SKM-1 treated with dmso at 0.1 percent for 144 hours (cell line): Measurements from ENCODE around the gene MLLT6.

ENCODE experiments used
- DNase-seq: peaks from one replicate; lab custom pipeline; 2025; ENCODE audit not compliant: unreplicated experiment; lab: John Stamatoyannopoulos, UW

Gene MLLT6

DNA sequence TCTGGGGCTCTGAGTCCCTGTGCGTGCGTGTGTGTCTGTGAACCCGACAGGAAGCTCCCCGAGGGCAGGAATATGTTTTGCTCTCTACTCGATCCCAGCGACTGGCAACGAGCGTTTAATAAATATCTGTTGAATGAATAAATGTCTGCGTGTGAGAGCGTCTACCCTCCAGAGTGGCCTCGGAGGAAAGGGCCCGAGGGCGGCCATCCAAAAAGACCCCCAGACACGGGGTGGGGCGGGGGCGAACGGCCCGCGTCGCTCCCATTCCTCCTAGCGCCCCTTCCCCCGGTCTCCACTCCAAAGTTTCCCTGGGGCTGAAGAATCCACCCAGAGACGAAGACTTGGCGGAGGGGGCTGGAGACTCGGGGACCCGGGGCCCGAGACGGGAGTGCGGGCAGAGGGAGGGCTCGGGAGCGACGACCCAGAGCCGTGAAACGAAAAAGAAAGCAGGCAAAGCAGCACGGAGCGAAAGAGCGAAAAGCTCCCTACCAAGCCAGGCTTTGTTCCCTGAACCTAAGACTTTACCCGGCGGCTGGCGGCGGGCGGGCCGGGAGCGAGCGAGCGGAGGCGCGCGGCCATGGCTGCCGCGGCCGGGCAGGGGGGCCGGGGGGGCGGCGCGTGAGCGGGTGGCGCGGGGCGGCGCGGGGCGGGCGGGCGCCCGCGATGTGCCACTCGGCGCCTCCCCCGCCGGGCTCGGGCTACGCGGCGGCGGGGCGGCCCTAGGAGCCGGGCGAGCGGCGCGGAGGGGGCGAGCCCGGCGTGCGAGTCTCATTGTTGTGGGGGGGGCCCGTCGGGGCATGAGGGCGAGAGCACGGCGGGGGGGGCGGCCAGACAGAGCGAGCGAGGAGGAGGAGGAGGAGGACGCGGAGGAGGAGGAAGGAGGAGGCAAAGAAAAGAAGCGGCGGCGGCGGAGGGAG, at the start of gene MLLT6:
Gene MLLT6 (plus strand): TSS at position 668 of the 917 bp plus-strand sequence. CDS start 360 bp downstream, outside the sequence.
- peak; percentile 54 for DNase-seq

DNA sequence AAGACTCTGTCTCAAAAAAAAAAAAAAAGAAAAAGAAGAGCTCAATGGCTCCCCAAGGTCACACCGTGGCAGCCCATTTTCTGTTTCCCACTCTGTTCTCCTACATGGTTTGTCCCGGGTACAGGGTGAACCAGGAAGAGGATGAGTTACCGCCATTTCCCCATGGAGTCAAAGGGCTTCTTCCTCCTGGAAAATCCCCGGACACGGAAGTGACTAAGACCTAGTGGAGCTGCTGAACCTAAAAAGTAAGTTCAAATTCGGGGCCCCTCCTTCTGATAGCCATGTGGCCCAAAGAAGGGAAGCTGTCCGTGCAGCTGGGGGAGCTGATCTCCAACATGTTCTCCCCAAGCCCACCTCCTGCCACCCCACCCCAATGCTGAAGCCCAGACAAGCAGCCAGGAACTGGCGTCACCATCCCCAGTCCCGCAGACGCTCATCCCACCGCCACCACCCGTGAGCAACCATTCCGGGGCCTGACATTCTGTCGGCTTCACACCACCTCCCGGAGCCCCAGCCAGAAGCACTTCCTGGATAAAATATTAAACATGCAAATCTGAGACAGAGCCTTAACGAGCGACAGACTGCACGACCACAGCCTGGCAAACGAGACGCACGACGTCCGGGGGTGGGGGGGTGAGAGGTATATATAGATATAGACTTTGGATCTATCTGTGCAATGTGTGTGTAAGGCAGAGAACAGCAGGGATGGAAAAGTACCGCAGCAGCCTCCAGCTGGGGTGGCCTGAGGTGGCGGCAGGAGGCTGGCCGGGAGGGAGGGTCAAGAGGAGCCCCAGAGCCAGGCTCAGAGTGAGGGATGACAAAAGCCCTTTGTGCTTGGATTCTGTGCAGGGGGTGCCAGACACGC, 47.9 kb upstream of the MLLT6 start:
- no peak for DNase-seq

GRCh38 chr17:38657824-38658740, 47.0 kb upstream of the MLLT6 start:
- DNase-seq = no peak

- no peak for DNase-seq
These were observed 46.2 kb upstream of the MLLT6 start for GRCh38 chr17:38658741-38659345.

- DNase-seq = no peak
These were observed 45.7 kb upstream of the MLLT6 start for GRCh38 chr17:38659415-38659814.

DNA sequence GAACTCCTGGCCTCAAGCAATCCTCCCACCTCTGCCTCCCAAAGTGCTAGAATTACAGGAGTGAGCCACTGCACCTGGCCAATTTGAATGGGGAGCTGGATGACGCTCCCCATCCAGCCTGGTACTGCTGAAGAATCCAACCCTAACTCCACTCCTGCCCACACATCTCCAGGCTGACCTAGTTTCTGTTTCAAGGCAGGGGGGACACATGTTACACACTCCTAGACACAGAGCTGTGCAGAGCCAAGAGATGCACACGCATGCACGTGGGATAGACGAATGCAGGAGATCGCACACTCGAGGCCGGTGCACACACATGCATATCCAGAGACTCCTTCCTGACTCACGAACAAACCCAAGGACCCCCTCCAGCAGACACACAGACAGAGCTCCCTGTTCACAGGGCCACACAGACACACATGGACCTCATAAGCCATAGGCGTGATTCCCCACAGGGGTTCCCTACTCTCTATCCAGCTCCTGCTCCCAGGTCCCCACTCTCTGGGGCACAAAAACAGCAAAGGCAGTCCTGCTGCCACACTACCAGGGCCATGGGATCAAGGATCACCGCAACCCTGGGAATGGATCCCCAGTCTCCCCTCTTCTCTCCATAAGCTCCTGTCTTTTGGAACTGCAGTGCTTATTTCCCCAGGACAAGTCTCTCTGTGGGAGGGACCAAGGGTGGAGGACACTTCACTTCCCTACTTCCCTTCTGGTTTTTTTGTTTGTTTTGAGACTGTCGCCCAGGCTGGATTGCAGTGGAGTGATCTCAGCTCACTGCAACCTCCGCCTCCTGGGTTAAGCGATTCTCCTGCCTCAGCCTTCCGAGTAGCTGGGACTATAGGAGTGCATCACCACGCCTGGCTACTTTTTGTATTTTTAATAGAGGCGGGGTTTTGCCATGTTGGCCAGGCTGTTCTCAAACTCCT, 44.7 kb upstream of the MLLT6 start:
- DNase-seq = peak; percentile 26

DNA sequence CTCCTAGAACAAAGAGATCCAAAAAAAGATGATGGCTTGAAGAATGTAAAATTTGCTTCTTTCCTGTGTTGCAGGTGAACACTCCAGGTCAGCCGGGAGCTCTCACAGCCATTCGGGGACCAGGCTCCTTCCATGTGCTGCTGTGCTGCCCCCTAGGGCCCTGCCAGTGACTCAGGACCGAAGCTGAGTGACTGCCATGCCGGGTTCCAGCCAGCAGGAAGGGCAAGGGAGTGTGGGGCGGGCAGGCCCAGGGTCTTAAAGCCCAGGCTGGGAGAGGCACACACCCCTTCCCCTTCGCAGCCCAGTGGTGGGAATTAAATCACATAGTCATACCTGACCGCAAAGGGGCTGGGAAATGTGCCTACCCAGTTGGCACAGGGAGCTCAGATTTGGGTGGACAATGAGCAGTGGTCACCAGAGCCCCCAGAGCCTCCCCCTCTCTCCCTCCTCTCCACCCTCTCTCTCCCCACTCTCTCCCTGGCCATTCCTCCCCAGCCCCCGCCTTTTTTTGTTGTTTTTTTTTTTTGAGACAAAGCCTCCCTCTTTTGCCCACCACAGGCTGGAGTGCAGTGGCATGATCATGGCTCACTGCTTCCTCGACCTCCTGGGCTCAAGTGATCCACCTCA, 41.8 kb upstream of the MLLT6 start:
- DNase-seq = peak; percentile 52

DNA sequence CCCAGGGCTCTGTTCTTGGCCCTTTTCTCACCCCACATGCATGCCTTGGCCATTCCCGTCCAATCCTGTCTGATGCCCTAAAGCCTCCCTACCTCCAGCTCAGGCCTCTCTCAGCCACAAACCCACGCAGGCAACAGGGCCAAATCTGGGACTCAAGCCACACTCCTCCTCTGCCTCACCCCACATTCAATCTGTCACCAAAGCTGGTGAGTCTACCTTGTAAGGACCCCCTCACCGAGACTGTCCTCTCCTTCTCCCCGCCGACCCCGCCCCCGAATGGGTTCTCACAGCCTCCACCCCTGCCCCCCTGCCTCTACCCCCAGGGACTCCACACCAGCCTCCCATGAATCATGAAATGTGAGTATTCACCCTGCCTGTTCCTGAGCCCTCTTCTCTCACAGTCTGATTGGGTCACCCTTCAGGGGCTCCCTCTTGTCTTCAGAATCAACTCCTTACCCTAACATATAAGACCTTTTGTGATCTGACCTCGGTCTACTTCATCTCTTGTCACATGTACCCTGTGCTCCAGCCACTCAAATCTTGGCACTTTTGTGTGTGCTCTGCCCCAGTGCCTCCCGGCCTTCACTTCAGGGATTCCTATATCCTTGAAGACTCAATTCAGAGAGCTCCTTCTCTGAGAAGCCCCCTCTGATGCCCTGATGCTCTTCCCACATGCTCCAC, 41.0 kb upstream of the MLLT6 start:
- DNase-seq = no peak

- peak; percentile 63 for DNase-seq
These were observed 37.8 kb upstream of the MLLT6 start for GRCh38 chr17:38667099-38667786.

- no peak for DNase-seq
These were observed 37.3 kb upstream of the MLLT6 start for GRCh38 chr17:38667787-38668122.

GRCh38 chr17:38669520-38669919, 35.6 kb upstream of the MLLT6 start:
- no peak for DNase-seq

GRCh38 chr17:38671939-38672720, 32.9 kb upstream of the MLLT6 start:
- no peak for DNase-seq

DNA sequence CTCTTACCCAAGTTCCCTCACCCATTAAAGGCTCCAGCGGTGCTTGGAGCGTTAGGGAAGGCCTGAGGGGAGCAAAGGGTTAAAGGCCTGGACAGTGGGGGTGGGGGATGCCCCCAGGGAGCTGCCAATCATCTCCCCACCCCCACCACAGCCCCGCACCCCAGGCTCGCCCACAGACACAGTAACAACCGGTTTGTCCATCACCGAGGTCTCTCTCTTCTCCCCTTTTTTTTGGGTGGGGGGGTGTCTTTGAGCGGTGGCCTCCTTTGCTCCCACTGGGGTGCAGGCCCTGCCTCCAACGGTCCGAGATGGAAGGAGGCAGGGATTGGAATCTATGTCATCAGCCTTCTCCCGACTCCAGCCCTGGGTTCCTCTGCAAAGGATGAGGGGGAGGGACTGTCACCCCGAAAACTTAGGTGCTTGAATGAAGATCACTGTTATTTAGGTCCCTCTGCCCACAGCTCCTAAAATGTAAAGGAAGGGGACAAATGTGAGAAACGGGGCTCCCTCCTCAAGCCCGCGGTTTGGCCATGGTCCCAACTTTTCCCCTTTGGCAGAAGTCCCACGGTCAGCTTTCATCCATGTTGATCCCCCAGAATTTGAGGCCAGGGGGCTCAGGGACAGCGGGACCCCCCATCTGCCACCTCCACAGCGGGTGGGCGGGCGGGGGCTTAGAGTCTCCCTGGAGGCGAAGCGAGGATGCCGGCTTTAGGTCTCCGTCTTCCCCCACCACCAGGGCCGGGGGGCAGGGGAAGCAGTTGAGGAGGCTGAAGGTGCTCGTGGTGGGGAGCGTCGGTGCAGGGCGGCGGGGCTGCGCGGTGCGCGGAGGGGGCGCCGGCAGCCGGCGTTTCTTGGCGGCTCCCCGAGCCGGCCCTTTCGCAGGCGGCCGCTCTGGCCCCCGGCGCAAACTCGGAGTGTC, 32.0 kb upstream of the MLLT6 start:
- no peak for DNase-seq

DNA sequence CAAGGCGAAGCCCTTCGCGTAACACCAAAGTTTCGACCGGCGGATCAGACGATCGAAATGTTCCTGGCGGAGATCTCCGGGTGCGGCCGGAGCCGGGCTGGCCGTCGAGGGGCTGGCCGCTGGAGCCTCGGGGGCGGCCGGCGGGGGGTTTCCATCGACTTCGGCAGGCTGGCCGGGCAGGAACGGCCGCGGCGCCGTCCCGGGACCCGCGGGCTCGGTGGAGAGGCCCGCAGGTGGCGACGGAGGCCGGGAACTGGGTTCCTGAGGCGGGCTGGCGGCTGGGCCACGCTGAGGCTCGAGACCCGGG, 31.4 kb upstream of the MLLT6 start:
- no peak for DNase-seq

- DNase-seq = no peak
These were observed 30.9 kb upstream of the MLLT6 start for GRCh38 chr17:38674014-38674748.
